Astrocyte (in vitro differentiated cells and primary cell): ENCODE measurements around the gene TBC1D5.

ENCODE experiments used
- CTCF ChIP-seq: IDR thresholded peaks from 2 replicates; pipeline ENCODE4 v1.5.1; 2011; ENCODE audit warnings: low read depth, mild to moderate bottlenecking, inconsistent platforms, low read length, moderate library complexity; ENCODE audit not compliant: insufficient read depth
- EZH2 ChIP-seq: IDR thresholded peaks from 2 replicates; pipeline ENCODE4 v1.6.1; 2012; ENCODE audit warnings: mild to moderate bottlenecking, low read length, inconsistent platforms; ENCODE audit not compliant: insufficient read depth

GRCh38 chr3:17553080-17553479 is 189.4 kb downstream of the TBC1D5 start:
- TF ChIP-seq CTCF = no peak
- no peak for TF ChIP-seq EZH2
